Keratinocyte (primary cell): ENCODE measurements around the gene FOXP4.

ENCODE experiments used
- CTCF ChIP-seq, 3 experiments: IDR thresholded peaks in 1 of 3; conservative IDR thresholded peaks in 1 of 3; optimal IDR thresholded peaks in 1 of 3; 2 replicates in 2 of 3; 3 replicates in 1 of 3; pipeline versions ENCODE3 to v1.5.1; 2011; ENCODE audit warnings: low read length in 3 of 3, mild to moderate bottlenecking in 3 of 3, moderate library complexity in 2 of 3, control low read depth in 1 of 3, inconsistent platforms in 1 of 3; ENCODE audit not compliant: insufficient read depth in 2 of 3; ENCODE audit errors: extremely low read depth in 1 of 3
- EZH2 ChIP-seq: IDR thresholded peaks from one replicate; pipeline ENCODE4 v1.6.1; 2012; ENCODE audit warnings: inconsistent platforms, mild to moderate bottlenecking, low read length, moderate library complexity

- TF ChIP-seq CTCF (optimal IDR thresholded peaks at IDR 0.05 in 1 of 3, IDR thresholded peaks at IDR 0.05 in 1 of 3, conservative IDR thresholded peaks at IDR 0.05 in 1 of 3; ENCODE audit: extremely low read depth in 1 of 3, insufficient read depth in 2 of 3, low read length in 3 of 3): no peak
- no peak for TF ChIP-seq EZH2
These were observed 27.1 kb downstream of the FOXP4 start for GRCh38 chr6:41573276-41573675.
